Measurements from ENCODE around the gene ALOX15.
"Not testable (repeated sequence)": the region's sequence is repeated elsewhere in the genome, so short reads cannot be mapped to it uniquely, and the experiment has no call there.

The ALOX15 gene

GRCh38 chr17:4600563-4600962 lies 40.9 kb downstream of the ALOX15 start:
- no peak for DNase-seq (ENCODE audit: low read depth)
- in situ Hi-C loops (cut with HindIII; ENCODE audit: low sequenced_read_pairs) = no loop called here
- H3K4me3 ChIP-seq (ENCODE audit: low read depth, low read length) = no peak overlapping the region
- TF ChIP-seq CTCF (IDR thresholded peaks at IDR 0.05; ENCODE audit: low read depth, low read length, missing control alignments) = no peak

- in situ Hi-C loops (cut with HindIII; ENCODE audit: low sequenced_read_pairs) = no loop called here
- no peak for DNase-seq (ENCODE audit: low read depth)
- TF ChIP-seq CTCF (IDR thresholded peaks at IDR 0.05; ENCODE audit: low read depth, low read length, missing control alignments) = no peak
- H3K4me3 ChIP-seq (ENCODE audit: low read depth, low read length) = no peak overlapping the region
Measured at GRCh38 chr17:4599505-4600281, 41.8 kb downstream of the ALOX15 start.

- in situ Hi-C loops (cut with HindIII; ENCODE audit: low sequenced_read_pairs) = no loop called here
- H3K4me3 ChIP-seq (ENCODE audit: low read depth, low read length) = no peak overlapping the region
- no peak for TF ChIP-seq CTCF (IDR thresholded peaks at IDR 0.05; ENCODE audit: low read depth, low read length, missing control alignments)
- no peak for DNase-seq (ENCODE audit: low read depth)
Measured at GRCh38 chr17:4598776-4599504, 42.5 kb downstream of the ALOX15 start.

GRCh38 chr17:4597975-4598374 lies 43.5 kb downstream of the ALOX15 start:
- in situ Hi-C loops (cut with HindIII; ENCODE audit: low sequenced_read_pairs) = no loop called here
- H3K4me3 ChIP-seq (ENCODE audit: low read depth, low read length) = no peak overlapping the region
- DNase-seq (ENCODE audit: low read depth) = no peak
- TF ChIP-seq CTCF (IDR thresholded peaks at IDR 0.05; ENCODE audit: low read depth, low read length, missing control alignments) = no peak

GRCh38 chr17:4596636-4597380 lies 44.7 kb downstream of the ALOX15 start:
- in situ Hi-C loops (cut with HindIII; ENCODE audit: low sequenced_read_pairs) = no loop called here
- no peak overlapping the region for H3K4me3 ChIP-seq (ENCODE audit: low read depth, low read length)
- no peak for DNase-seq (ENCODE audit: low read depth)
- TF ChIP-seq CTCF (IDR thresholded peaks at IDR 0.05; ENCODE audit: low read depth, low read length, missing control alignments) = no peak

- DNase-seq (ENCODE audit: low read depth); H3K4me3 ChIP-seq (ENCODE audit: low read depth, low read length); in situ Hi-C loops (cut with HindIII; ENCODE audit: low sequenced_read_pairs): not testable (repeated sequence)
Measured at GRCh38 chr17:4595685-4596342, 45.7 kb downstream of the ALOX15 start.

Measured in astrocyte of the cerebellum (primary cell).